DND-41 (cell line): ENCODE results near the gene MOB3B.

Experiments
- ATAC-seq: fragments of 200-7000 bp; cut with Tn5 transposase; 3 replicates; pipeline ENCODE4 v1.9.1; 2021; ENCODE audit warnings: low read depth; ENCODE audit not compliant: insufficient read depth
- DNase-seq: peaks from one replicate; pipeline ENCODE4 v3.0.0-alpha.2; 2020
- H2AFZ ChIP-seq: 2 replicates; pipeline ENCODE4 v1.6.0; 2012; ENCODE audit warnings: low read depth, low read length
- H3K27ac ChIP-seq: 2 replicates; pipeline ENCODE4 v1.5.1; 2012; ENCODE audit warnings: low read length, inconsistent platforms
- H3K27me3 ChIP-seq: fragments of 200-600 bp; sonication (generic); 2 replicates; pipeline ENCODE4 v1.6.0; 2012; ENCODE audit warnings: low read length, mild to moderate bottlenecking, inconsistent platforms; ENCODE audit not compliant: insufficient read depth, poor library complexity
- H3K36me3 ChIP-seq: 2 replicates; pipeline ENCODE4 v1.5.1; 2012; ENCODE audit warnings: low read length, inconsistent platforms; ENCODE audit not compliant: insufficient read depth
- H3K4me1 ChIP-seq: 2 replicates; pipeline ENCODE4 v1.5.1; 2012; ENCODE audit warnings: mild to moderate bottlenecking, low read length; ENCODE audit not compliant: insufficient read depth
- H3K4me2 ChIP-seq: 2 replicates; pipeline ENCODE4 v1.6.0; 2012; ENCODE audit warnings: mild to moderate bottlenecking, moderate library complexity, low read length, inconsistent platforms; ENCODE audit not compliant: insufficient read depth
- H3K4me3 ChIP-seq, 2 experiments: fragments of 200-600 bp in 1 of 2; shearing (Covaris generic) in 1 of 2; 2 replicates each; pipeline ENCODE4 v1.5.1; 2012 to 2016; ENCODE audit warnings: inconsistent platforms in 2 of 2, low read length in 2 of 2, mild to moderate bottlenecking in 2 of 2, low read depth in 1 of 2, moderate library complexity in 1 of 2
- H3K79me2 ChIP-seq: 2 replicates; pipeline ENCODE4 v1.6.0; 2012; ENCODE audit warnings: low read length, inconsistent platforms; ENCODE audit not compliant: insufficient read depth
- H3K9ac ChIP-seq: 2 replicates; pipeline ENCODE4 v1.6.0; 2012; ENCODE audit warnings: low read depth, mild to moderate bottlenecking, inconsistent platforms, low read length, moderate library complexity
- H3K9me3 ChIP-seq: 2 replicates; pipeline ENCODE4 v1.5.1; 2012; ENCODE audit warnings: low read length, moderate library complexity, mild to moderate bottlenecking, inconsistent platforms; ENCODE audit not compliant: insufficient read depth, severe bottlenecking
- H4K20me1 ChIP-seq: 2 replicates; pipeline ENCODE4 v1.6.0; 2012; ENCODE audit warnings: low read length; ENCODE audit not compliant: insufficient read depth
- EZH2 ChIP-seq: IDR thresholded peaks from 3 replicates; pipeline ENCODE4 v1.6.1; 2012; ENCODE audit warnings: borderline replicate concordance, low read depth, mild to moderate bottlenecking, moderate library complexity, low read length, inconsistent platforms; ENCODE audit not compliant: severe bottlenecking
- TF ChIP-seq, protein P1 (sequence below): IDR thresholded peaks from 2 replicates; pipeline ENCODE4 v1.5.1; 2012; ENCODE audit warnings: borderline replicate concordance, low read length, moderate library complexity, mild to moderate bottlenecking; ENCODE audit not compliant: poor library complexity, severe bottlenecking; ENCODE audit errors: extremely low read depth

The MOB3B gene

DNA sequence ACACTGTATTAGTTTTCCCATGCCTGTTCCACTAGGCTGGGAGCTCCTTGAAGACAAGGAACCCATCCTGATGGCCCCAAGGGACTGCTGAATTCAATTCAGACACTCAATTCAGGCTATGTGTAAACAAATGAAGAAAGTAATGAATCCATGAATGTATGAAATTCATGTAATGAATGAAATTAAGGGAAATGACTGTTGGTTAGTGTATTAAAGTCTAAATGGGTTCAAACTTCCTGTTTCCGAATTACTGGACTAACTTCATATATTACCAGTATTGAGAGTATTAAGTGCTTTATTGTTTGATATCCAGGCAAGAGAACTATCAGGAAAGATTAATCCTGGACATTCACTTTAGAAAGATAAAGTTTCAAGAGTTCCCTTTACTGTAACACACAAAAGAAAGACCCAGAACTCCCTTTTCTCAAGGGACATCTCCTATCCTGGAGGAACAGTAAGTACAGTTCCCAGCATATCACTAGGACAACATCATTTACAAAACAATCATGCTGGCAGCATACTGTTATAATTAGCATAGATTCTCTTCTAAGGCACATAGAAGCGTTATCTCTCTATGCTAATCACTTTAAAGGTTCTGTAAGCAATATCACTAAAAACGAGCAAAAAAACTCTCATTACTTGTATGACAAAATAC, 34.0 kb downstream of the MOB3B start:
- Histone ChIP-seq H3K4me2 (no peak overlapping the region), H3K4me1 (no peaks in the 10 kb centered on the region), H2AFZ (no peak overlapping the region), H3K27ac (no peak overlapping the region), H3K27me3 (no peaks in the 10 kb centered on the region), H3K36me3 (no peaks in the 10 kb centered on the region), H3K9me3 (no peaks in the 10 kb centered on the region), H3K4me3 (no peak overlapping the region), H3K9ac (no peak overlapping the region), H3K79me2 (no peaks in the 10 kb centered on the region), H4K20me1 (no peaks in the 10 kb centered on the region)
- no peak for ATAC-seq
- no peak for DNase-seq
- TF ChIP-seq EZH2: no peak
- TF ChIP-seq, protein P1, sequence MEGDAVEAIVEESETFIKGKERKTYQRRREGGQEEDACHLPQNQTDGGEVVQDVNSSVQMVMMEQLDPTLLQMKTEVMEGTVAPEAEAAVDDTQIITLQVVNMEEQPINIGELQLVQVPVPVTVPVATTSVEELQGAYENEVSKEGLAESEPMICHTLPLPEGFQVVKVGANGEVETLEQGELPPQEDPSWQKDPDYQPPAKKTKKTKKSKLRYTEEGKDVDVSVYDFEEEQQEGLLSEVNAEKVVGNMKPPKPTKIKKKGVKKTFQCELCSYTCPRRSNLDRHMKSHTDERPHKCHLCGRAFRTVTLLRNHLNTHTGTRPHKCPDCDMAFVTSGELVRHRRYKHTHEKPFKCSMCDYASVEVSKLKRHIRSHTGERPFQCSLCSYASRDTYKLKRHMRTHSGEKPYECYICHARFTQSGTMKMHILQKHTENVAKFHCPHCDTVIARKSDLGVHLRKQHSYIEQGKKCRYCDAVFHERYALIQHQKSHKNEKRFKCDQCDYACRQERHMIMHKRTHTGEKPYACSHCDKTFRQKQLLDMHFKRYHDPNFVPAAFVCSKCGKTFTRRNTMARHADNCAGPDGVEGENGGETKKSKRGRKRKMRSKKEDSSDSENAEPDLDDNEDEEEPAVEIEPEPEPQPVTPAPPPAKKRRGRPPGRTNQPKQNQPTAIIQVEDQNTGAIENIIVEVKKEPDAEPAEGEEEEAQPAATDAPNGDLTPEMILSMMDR: no peak

DNA sequence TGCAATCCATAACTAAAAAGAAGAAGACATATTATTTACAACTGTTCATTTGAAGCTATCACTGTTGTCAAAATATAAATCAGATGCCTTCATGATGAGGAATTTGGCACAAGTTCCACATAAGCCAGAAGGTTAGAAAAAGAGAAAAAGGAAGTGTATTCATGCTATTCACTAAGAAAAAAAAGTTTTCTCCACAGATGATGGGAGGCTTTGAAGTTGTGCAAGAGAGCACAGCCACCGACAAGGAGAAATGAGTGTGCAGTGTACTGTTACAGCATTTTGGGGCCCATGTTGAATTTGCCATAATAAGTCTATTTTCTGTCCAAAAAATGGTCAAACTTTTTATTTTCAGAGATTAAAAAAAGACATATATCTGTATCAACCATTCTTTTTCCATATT, 38.5 kb downstream of the MOB3B start:
- no peak overlapping the region for H3K27ac ChIP-seq
- TF ChIP-seq, protein P1: no peak
- no peak for TF ChIP-seq EZH2
- H3K27me3 ChIP-seq: no peaks in the 10 kb centered on the region
- H3K9ac ChIP-seq: no peak overlapping the region
- H3K4me3 ChIP-seq: no peak overlapping the region
- no peaks in the 10 kb centered on the region for H3K36me3 ChIP-seq
- no peak overlapping the region for H2AFZ ChIP-seq
- H3K4me2 ChIP-seq: no peak overlapping the region
- no peaks in the 10 kb centered on the region for H3K9me3 ChIP-seq
- no peaks in the 10 kb centered on the region for H3K4me1 ChIP-seq
- no peaks in the 10 kb centered on the region for H4K20me1 ChIP-seq
- ATAC-seq: no peak
- no peaks in the 10 kb centered on the region for H3K79me2 ChIP-seq
- no peak for DNase-seq

- no peak overlapping the region for H3K4me2 ChIP-seq
- H3K4me3 ChIP-seq: no peak overlapping the region
- H3K36me3 ChIP-seq: no peaks in the 10 kb centered on the region
- H3K9me3 ChIP-seq: no peaks in the 10 kb centered on the region
- H4K20me1 ChIP-seq: no peaks in the 10 kb centered on the region
- TF ChIP-seq, protein P1: no peak
- TF ChIP-seq EZH2: no peak
- no peak overlapping the region for H3K27ac ChIP-seq
- no peak overlapping the region for H3K9ac ChIP-seq
- H3K4me1 ChIP-seq: no peaks in the 10 kb centered on the region
- no peaks in the 10 kb centered on the region for H3K27me3 ChIP-seq
- no peaks in the 10 kb centered on the region for H3K79me2 ChIP-seq
- ATAC-seq: no peak
- no peak for DNase-seq
- no peak overlapping the region for H2AFZ ChIP-seq
Measured at GRCh38 chr9:27489087-27489876, 40.3 kb downstream of the MOB3B start.
